GM12873 (cell line): ENCODE data around the gene IGHMBP2.

Experiments used
- CTCF ChIP-seq: IDR thresholded peaks from 2 replicates; pipeline ENCODE4 v1.5.1; 2012; ENCODE audit warnings: low read depth, mild to moderate bottlenecking, moderate library complexity, low read length, control low read depth; ENCODE audit not compliant: insufficient read depth; ENCODE audit errors: missing control alignments

IGHMBP2 gene

GRCh38 chr11:68880851-68881250 lies 22.8 kb upstream of the IGHMBP2 start:
- no peak for TF ChIP-seq CTCF

GRCh38 chr11:68881320-68881719 lies 22.4 kb upstream of the IGHMBP2 start:
- TF ChIP-seq CTCF, result no peak

DNA sequence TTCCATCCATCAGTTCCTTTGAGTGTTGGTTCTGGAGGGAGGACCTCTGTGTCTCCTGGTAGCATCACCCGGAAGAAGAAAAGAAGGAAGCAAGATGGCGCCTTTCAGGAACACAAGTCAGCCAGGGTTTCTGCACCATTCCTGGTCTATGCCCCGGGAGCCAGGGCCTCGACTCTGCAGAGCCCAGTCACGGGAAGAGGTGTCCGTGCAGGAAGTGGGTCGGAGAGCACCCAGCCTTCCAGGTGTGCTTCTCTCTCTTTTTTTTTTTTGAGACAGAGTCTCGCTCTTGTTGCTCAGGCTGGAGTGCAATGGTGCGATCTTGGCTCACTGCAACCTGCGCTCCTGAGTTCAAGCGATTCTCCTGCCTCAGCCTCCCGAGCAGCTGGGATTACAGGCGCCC lies 21.3 kb upstream of the IGHMBP2 start:
- TF ChIP-seq CTCF, result no peak

- TF ChIP-seq CTCF, result peak; percentile 26
Observed at GRCh38 chr11:68889948-68890446, 13.7 kb upstream of the IGHMBP2 start.

DNA sequence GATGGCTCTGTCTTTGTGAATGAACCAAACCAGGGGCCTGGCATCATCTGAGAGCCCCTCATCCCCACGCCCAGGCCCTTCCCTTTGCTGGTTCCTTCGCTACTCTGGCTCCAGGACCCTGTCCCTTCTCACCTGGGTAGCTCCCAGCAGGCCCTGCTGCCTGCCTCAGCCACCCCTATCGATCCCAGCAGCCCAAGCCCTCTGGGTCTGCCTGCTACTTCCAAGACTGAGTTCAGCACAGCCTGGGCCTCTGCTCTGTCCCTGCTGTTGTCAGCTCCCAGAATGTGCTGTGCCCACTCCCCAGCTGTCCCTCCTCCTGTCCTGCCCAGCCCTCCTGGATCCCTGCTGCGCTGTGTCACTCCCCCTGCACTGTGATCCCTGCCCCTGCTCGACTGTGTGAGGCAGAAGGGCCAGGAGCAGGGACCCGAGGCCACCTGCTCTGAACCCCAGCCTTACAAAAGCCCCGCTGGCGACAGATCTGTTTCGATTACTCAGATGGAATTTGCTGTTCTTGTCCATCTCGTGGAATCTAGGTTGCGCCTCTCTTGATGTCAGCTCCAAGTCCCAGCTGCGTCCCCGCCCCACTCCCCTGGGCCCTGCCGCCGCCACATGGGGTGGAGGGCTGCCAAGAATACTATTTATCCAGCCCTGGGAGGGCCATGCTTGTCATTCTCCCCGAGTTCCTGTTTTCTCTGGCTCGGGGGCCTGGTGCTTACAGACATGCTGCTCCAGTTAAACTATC lies 13.0 kb upstream of the IGHMBP2 start:
- TF ChIP-seq CTCF, result no peak

GRCh38 chr11:68891351-68891948 lies 12.2 kb upstream of the IGHMBP2 start:
- TF ChIP-seq CTCF, result no peak

DNA sequence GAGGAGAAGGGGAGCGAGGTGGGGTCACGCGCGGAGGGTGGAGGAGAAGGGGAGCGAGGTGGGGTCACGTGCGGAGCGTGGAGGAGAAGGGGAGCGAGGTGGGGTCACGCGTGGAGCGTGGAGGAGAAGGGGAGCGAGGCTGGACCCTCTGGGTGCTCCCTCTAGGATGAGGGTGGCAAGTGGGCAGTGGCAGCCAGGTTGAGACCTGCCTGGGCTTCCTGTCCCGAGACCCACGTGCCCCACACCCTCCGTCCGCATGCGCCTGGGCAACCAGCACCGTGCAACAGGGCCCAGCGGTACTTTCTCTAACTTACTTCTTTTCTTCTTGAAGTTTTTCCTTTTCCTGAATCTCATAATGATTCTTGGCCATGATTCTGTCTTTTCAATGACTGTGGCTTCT lies 11.1 kb upstream of the IGHMBP2 start:
- no peak for TF ChIP-seq CTCF
